A549 (cell line): ENCODE data around the gene RIMS1.

ENCODE experiments used
- TF ChIP-seq, protein P1 (sequence below): fragments of >200 bp; sonication (Bioruptor Twin); formaldehyde crosslinking; IDR thresholded peaks from 3 replicates; pipeline ENCODE4 v1.5.1; 2016
- TF ChIP-seq, protein P2 (sequence below): fragments of >200 bp; sonication (Bioruptor Twin); formaldehyde crosslinking; IDR thresholded peaks from 3 replicates; pipeline ENCODE4 v1.6.1; 2016

DNA sequence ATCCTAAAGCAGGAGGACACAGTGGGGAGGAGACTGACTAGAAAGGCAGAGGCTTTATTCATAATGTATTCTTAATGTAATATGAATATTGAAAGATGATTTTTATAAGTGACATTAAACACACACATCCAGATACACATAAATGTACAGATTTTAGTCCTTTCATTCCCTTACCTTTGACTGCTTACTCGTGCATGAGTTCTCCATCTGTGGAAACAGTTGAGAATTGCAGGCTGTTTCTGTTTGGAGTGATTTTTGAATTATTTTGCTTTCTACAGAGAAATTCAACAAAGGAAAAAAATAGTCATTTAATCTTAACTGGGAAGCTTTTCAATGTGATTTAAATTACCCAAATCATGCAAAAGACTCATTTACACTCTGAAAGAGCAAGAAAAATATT lies 136.5 kb downstream of the RIMS1 start:
- TF ChIP-seq, protein P1, sequence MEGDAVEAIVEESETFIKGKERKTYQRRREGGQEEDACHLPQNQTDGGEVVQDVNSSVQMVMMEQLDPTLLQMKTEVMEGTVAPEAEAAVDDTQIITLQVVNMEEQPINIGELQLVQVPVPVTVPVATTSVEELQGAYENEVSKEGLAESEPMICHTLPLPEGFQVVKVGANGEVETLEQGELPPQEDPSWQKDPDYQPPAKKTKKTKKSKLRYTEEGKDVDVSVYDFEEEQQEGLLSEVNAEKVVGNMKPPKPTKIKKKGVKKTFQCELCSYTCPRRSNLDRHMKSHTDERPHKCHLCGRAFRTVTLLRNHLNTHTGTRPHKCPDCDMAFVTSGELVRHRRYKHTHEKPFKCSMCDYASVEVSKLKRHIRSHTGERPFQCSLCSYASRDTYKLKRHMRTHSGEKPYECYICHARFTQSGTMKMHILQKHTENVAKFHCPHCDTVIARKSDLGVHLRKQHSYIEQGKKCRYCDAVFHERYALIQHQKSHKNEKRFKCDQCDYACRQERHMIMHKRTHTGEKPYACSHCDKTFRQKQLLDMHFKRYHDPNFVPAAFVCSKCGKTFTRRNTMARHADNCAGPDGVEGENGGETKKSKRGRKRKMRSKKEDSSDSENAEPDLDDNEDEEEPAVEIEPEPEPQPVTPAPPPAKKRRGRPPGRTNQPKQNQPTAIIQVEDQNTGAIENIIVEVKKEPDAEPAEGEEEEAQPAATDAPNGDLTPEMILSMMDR: no peak
- TF ChIP-seq, protein P2, sequence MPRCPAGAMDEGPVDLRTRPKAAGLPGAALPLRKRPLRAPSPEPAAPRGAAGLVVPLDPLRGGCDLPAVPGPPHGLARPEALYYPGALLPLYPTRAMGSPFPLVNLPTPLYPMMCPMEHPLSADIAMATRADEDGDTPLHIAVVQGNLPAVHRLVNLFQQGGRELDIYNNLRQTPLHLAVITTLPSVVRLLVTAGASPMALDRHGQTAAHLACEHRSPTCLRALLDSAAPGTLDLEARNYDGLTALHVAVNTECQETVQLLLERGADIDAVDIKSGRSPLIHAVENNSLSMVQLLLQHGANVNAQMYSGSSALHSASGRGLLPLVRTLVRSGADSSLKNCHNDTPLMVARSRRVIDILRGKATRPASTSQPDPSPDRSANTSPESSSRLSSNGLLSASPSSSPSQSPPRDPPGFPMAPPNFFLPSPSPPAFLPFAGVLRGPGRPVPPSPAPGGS: no peak
